Posterior vena cava (tissue), 2 donors: ENCODE results near the gene DACT3. TPM values are rescaled to one million over a fixed set of nuclear protein-coding genes. Genes with fewer than 3 reads are reported as not detected.

ENCODE experiments used
- DNase-seq: peaks from one replicate; pipeline ENCODE4 v3.0.0-alpha.2; 2020; ENCODE audit warnings: low spot score
- intact Hi-C, 2 donors: fragments of 100-400 bp; cut with DNase I; formaldehyde crosslinking; loops; one replicate each; pipeline versions ENCODE4 v1.14.1 to v1.14.2; 2022 to 2023
- microRNA-seq, 2 donors: library from miRNA; unstranded; fragments of <30 nt; microRNA quantifications; one replicate each; pipeline ENCODE4 v1.2.0, GENCODE V29; 2020 to 2021; ENCODE audit warnings: borderline microRNAs expressed in 2 of 2
- total RNA-seq, 2 donors: library from RNA; stranded (reverse); fragmentation: NEBNext Ultra II Directional; extraction: Animal tissue kit (Norgen Biotek cat#: 25700); gene quantifications; one replicate each; pipeline ENCODE4 v1.2.1, GENCODE V29; 2021
- donor health status: DM: yes; HTN: yes; CAD: no.
- donor health status: DM: yes; HTN: yes; CAD: no.

Gene DACT3
- total RNA-seq, 2 donors from 2014 or later: 72.0 to 122 TPM

DNA sequence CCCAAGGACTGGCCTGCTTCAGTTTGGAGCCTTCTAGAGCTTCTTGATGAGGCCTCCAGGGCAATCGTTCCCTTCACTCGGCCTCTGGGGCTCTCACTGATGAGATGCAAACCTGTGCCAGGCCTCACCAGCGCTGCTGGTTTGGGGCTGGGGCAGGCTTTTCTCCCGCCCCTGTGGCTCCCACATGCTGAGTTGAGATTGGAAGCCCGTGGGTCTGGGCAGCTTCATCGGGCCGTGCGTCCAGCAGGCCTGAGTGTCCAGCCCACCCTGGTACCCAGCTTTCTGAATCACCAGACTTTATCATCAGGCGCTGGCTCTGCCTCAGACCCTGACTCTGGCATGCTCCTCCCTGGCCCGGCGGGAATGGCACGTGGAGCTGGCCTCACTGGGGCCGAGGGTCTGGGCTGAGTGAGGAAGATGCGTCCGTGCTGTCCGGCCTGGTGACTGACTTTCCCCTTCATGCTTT lies 55.6 kb downstream of the DACT3 start:
- intact Hi-C loops: loop anchor here in 1 of 2 donors (10.0 kb wide), 1 partner anchor 129 kb away; no protein-coding TSS in a partner anchor
- no peak for DNase-seq

DNA sequence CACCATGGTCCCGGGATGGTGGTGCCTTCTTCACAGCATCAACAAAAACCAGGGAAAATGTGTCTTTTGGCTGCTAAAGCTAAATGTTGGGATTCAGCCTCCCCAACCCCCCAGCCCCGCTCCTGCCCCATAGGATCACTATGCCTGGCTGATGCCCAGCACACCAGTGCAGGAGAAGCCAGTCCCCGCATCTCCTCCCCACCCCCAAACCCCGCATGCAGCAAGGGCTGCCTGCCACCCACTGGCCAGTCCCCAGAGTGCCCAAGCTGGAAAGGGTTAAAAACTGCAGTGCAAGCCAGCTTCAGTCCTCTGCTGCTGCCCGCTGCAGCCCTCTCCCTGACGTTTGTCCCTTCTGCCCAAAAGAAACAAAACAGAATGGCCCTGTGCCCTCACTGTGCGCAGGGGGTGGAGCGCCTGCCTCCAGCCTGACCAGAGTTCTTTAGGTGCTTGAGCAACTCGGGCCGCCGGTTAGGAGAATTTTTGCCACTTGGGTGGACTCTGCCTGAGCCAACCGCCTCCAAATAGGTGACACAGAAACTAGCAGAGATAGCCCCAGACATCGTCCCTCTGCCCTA lies 56.1 kb downstream of the DACT3 start:
- DNase-seq: peak; percentile 69
- intact Hi-C loops: loop anchor here in 1 of 2 donors (10.0 kb wide), 1 partner anchor 130 kb away; no protein-coding TSS in a partner anchor

DNA sequence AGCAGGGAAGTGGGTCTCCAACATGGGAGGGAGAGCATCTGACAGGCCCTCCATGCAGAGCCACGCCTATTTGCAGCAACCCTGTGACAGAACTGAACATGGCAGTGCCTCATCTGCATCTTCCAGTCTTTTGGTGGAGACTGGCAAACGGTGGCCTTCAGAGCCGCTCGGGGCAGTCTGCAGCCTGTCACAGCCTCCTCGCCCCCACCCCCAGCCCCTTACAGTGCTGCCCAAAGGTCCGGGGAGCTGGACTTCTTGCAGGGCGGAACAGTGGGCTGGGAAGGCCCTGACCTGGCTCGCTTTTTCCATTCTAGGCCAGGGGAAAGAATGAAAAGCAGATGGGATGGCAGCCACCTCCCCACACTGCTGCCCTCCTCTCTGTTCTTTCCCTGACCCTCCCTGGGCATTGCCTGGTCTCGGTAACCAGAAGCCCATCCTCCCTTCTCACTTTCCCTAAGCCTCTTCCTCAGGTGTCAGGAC lies 57.2 kb downstream of the DACT3 start:
- no peak for DNase-seq
- intact Hi-C loops: loop anchor here in 1 of 2 donors (10.0 kb wide), 1 partner anchor 131 kb away; no protein-coding TSS in a partner anchor

DNA sequence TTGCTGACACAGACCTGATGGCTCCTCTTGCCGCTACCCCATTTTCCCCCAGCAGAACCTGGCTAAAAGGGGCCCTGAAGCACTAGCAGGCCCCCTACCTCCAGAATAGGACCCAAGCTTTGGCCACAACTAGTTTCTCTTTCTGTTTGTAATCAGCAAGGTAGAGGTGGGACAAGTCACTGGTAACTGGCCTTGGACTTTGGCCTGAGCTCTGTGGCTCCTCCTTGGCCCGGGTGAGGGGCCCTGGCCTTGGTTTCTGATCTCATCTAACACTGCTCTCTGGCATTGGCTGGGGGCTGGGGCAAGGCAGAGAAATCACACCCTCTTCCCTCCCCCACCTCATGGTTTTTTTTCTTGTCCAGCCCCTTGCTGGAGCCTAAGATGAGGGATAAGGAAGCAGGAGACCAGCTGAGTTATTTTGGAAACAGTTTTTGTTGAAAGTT lies 57.8 kb downstream of the DACT3 start:
- DNase-seq: no peak

DNA sequence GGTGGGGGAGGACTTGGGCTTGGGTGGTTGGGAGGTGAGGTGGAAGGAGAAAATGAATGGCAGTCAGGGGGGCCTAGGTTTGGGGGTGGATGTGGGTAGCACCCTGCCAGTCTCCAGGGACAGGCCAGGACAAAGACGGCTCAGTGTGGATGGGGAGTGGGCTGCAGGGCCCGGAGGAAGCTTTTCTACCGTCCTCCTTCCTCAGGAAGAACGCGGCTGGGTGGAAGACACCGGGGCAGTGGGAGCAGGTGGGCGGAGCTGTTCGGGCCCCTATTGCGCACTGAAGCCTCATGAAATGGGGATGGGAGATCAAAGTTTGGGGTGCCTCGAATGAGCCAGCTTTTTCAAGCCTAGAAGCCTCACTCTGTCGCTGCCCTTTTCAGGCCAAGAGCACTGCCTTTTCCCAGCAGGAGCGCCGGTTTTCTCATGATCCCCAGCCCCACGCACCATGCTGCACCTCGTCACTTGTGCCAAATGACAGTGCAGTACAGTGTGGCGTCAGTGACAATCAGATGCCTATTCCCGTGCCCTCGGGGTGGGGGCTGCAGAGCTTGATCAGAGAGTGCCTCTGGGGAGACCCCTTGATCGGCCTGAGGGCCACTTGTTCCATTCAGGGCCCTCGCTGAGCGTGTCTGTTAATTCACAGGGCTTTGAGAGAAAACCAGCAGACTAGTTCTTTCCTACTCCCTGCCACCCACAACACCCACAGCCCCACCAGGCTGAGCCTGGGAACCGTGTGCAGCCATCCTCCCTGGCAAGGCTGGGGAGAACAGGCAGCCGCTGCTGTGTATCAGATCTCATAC lies 58.4 kb downstream of the DACT3 start:
- DNase-seq: peak; percentile 76
- intact Hi-C loops: loop anchor here in 1 of 2 donors (10.0 kb wide), 1 partner anchor 132 kb away; no protein-coding TSS in a partner anchor

More for the DNA sequence above, 57.8 kb downstream of the DACT3 start:
- intact Hi-C loops: loop anchor here in 1 of 2 donors (10.0 kb wide), 1 partner anchor 132 kb away; no protein-coding TSS in a partner anchor

DNA sequence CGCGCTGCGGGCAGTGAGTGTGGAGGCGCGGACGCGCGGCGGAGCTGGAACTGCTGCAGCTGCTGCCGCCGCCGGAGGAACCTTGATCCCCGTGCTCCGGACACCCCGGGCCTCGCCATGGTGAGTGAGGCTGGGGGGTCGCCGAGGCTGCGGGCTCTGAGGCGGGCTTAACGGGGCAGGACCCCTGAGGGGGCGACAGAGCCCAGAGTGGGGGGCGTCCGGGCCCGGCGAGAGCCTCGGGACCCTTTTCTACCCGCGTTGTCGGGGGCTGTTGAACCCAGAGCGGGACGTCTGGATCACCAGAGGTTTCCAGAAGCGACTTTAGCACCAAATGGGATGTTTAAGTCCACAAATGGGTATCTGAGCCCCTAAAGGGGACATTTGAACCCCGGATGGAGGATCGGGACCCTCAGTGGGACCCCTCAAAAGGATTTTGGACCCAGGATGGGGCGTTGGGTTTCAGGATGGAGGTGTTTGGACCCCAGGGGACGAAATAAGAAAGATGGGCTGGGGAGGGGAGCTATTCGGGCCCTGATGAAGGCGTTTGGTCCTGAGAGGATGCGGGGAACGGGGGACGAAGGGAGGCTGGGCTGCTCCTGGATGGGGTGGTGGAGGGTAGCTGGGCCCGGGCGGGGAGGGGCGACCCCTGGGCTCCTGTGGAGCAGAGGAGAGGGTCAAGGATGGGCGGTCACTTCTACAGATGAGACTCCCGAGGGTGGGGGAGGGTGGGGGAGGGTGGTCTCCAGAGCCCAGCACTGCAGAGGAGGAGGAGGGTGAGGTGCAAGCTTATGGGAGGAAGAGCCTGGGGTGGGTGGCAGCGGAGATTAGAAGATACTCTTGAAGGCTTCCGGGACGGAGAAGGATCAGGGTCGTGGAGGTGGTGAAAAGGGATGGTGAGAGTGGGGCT lies 59.4 kb downstream of the DACT3 start, which contains the start of gene CALM3:
Gene CALM3 (plus strand): TSS at position 13 of the 907 bp plus-strand sequence. CDS start 105 bp downstream, at position 118.
- no peak for DNase-seq
- intact Hi-C loops: loop anchor here in 1 of 2 donors (10.0 kb wide), 1 partner anchor 133 kb away; no protein-coding TSS in a partner anchor

DNA sequence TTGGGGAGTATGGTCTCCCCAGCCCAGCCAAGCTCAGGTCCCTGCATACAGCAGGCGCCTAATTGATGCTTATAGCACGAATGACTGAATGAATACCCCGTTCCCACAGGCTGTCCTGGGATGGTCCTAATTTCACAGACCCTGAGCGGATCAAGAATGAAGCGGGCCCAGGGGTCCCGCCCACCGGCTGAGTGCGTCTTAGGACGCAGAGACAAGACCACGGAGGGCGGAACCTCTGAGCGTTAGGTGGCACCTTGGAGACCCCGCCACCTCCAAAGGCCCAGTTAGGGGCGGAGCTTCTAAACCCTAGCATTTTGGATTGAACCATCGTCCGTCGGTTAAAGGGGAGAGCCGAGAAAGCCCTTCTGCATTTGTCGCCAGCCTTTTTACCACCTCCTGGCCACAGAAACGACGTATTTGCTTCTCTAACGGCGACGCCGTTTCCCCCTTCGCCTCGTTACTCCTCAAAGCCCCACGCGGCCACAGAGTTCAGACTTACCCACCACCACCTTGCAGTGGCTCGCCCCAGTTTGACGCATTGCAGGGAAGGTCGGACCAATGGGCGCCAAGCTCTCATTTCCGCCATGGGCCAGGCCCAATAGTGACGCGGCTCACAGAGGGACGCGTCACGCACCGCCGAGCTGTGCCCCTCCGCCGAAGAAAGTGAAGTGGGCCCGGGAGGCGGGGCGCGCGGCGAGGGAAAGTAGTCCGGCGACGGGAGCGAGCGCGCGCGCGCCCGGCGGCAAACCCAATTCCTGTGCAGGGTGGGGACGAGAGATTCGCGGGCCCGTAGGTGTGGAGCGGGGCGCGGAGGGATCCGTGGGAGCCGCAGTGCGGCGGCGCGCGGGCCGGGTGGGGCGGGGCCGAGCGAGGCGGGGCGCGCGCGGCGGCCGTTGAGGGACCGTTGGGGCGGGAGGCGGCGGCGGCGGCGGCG lies 60.3 kb downstream of the DACT3 start:
- peak; percentile 99 for DNase-seq
- intact Hi-C loops: loop anchor here in 1 of 2 donors (10.0 kb wide), 1 partner anchor 134 kb away; no protein-coding TSS in a partner anchor

DNA sequence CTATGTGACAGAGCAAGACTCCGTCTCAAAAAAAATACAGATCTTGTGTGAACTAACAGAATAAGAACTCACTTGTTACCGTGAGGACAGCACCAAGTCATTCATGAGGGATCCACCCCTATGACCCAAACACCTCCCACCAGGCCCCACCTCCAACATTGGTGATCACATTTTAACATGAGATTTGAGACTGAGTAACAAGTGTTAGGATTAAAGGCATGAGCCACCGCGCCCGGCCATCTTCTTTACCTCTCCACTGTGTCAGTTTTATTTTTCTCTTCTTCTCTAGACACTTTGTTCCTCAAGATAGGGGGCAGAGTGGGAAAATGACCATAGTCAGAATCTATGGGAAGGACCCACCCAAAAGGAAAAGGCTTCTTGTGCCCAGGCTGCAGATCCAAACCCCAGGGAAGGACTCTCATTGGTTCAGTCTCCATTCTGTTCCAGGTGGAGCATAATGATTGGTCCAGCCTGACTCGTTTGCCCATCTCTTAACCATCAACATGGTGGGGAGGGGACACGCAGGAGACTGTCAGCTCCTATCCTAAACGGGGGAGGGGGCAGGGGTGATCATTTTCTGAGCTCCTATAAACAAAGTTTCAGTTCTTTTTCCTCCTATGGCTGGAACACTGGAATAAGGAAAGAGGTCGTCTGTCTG lies 61.1 kb downstream of the DACT3 start:
- intact Hi-C loops: loop anchor here in 1 of 2 donors (10.0 kb wide), 1 partner anchor 135 kb away; no protein-coding TSS in a partner anchor
- DNase-seq: no peak

DNA sequence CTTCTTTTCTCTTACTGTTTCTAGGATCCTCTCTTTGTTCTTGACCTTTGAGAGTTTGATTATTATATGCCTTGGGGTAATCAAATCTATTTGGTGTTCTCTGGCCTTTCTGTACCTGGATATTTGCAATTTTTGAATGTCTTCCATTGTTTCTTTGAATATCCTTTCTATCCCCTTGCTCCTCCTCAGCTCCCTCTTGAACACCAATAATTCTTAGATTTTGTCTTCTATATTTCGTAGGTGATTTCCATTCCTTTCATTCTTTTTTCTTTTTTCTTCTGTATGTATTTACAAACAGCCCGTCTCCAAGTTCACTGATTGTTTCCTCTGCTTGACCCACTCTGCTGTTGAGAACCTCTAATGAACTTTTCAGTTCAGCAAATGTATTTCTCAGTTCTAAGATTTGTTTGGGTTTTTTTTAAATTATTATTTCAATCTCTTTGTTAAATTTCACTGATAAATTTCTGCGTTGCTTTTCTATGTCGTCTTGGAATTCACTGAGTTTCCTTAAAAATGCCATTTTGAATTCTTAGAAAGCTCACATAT lies 62.5 kb downstream of the DACT3 start:
- intact Hi-C loops: no loop called here
- no peak for DNase-seq

Small RNA genes within 50 kb of the gene (microRNA-seq; reads per million reads assigned to microRNA genes)
- gene MIR320E: 3.9 to 4.4 reads per million in 2 donors

Other genes with a start within 250 kb of the DACT3 start
- gene CCDC8, start 247.6 kb downstream of the DACT3 start, total RNA-seq: 10 to 100 TPM; 11.7 to 17.7 TPM
- gene PNMA8C, start 232.2 kb downstream of the DACT3 start, total RNA-seq: 1 to 10 TPM in 1 of 2 donors, under 1 TPM in 1; 0.37 to 1.2 TPM
- gene PNMA8A, start 189.6 kb downstream of the DACT3 start, total RNA-seq: 1 to 10 TPM; 4.6 to 7.8 TPM
- gene PNMA8B, start 165.3 kb downstream of the DACT3 start, total RNA-seq: 1 to 10 TPM; 1.8 to 3.8 TPM
- gene CALM3, start 59.9 kb downstream of the DACT3 start, total RNA-seq: 100 to 1,000 TPM; 182 to 244 TPM
- gene PTGIR, start 36.1 kb downstream of the DACT3 start, total RNA-seq: 10 to 100 TPM; 17.3 to 29.8 TPM
- not detected for gene GNG8, start 25.0 kb downstream of the DACT3 start, total RNA-seq
- gene PRKD2, start 55.9 kb upstream of the DACT3 start, total RNA-seq: 10 to 100 TPM; 25.5 to 25.6 TPM
- 10 to 100 TPM; 15.2 to 18.6 TPM for gene FKRP, start 84.9 kb upstream of the DACT3 start, total RNA-seq
- 10 to 100 TPM; 58.6 to 71.8 TPM for gene STRN4, start 85.3 kb upstream of the DACT3 start, total RNA-seq
- 10 to 100 TPM; 56.6 to 95.5 TPM for gene SLC1A5, start 127.4 kb upstream of the DACT3 start, total RNA-seq
- 100 to 1,000 TPM in 1 of 2 donors, 10 to 100 TPM in 1; 98.0 to 139 TPM for gene AP2S1, start 189.7 kb upstream of the DACT3 start, total RNA-seq
- gene ARHGAP35, start 199.8 kb upstream of the DACT3 start, total RNA-seq: 10 to 100 TPM; 49.8 to 57.4 TPM